Measurements from ENCODE around the gene OR52E1.

OR52E1 gene

GRCh38 chr11:5102246-5102645 is 32.9 kb downstream of the OR52E1 start:
- in situ Hi-C loops (cut with HindIII; ENCODE audit: low sequenced_read_pairs) = no loop called here
- no peak for DNase-seq (ENCODE audit: low read depth)
- no peak overlapping the region for H3K4me3 ChIP-seq (ENCODE audit: low read depth, low read length)
- no peak for TF ChIP-seq CTCF (IDR thresholded peaks at IDR 0.05; ENCODE audit: low read depth, low read length, missing control alignments)

- in situ Hi-C loops (cut with HindIII; ENCODE audit: low sequenced_read_pairs) = no loop called here
- no peak overlapping the region for H3K4me3 ChIP-seq (ENCODE audit: low read depth, low read length)
- no peak for TF ChIP-seq CTCF (IDR thresholded peaks at IDR 0.05; ENCODE audit: low read depth, low read length, missing control alignments)
- no peak for DNase-seq (ENCODE audit: low read depth)
Measured at GRCh38 chr11:5103066-5103465, 33.7 kb downstream of the OR52E1 start.

- in situ Hi-C loops (cut with HindIII; ENCODE audit: low sequenced_read_pairs) = no loop called here
- H3K4me3 ChIP-seq (ENCODE audit: low read depth, low read length) = no peak overlapping the region
- no peak for DNase-seq (ENCODE audit: low read depth)
- TF ChIP-seq CTCF (IDR thresholded peaks at IDR 0.05; ENCODE audit: low read depth, low read length, missing control alignments) = no peak
Measured at GRCh38 chr11:5107285-5107684, 37.9 kb downstream of the OR52E1 start.

- DNase-seq (ENCODE audit: low read depth) = no peak
- in situ Hi-C loops (cut with HindIII; ENCODE audit: low sequenced_read_pairs) = no loop called here
- H3K4me3 ChIP-seq (ENCODE audit: low read depth, low read length) = no peak overlapping the region
- TF ChIP-seq CTCF (IDR thresholded peaks at IDR 0.05; ENCODE audit: low read depth, low read length, missing control alignments) = no peak
Measured at GRCh38 chr11:5115339-5115738, 46.0 kb downstream of the OR52E1 start.

DNA sequence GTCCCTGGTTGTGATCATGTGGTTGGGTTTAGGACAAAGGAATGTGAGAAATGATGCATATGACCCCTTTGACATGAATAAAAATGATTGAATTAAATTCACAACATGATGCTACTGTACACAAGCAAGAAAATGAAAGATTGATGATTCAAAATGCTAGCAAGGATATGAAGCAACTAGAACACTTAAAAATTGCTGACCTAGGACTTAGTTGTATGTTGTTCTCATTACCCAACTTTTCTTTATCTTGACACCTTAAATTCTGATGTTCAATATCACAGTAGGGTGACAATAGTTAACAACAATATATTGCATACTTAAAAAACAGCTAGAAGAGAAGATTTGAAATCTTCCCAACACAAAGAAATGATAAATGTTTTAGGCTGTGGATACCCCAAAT is 48.2 kb downstream of the OR52E1 start:
- DNase-seq (ENCODE audit: low read depth) = no peak
- no peak overlapping the region for H3K4me3 ChIP-seq (ENCODE audit: low read depth, low read length)
- no peak for TF ChIP-seq CTCF (IDR thresholded peaks at IDR 0.05; ENCODE audit: low read depth, low read length, missing control alignments)
- in situ Hi-C loops (cut with HindIII; ENCODE audit: low sequenced_read_pairs) = no loop called here

- no peak for TF ChIP-seq CTCF (IDR thresholded peaks at IDR 0.05; ENCODE audit: low read depth, low read length, missing control alignments)
- DNase-seq (ENCODE audit: low read depth) = no peak
- in situ Hi-C loops (cut with HindIII; ENCODE audit: low sequenced_read_pairs) = no loop called here
Measured at GRCh38 chr11:5118893-5119292, 49.5 kb downstream of the OR52E1 start.

More at GRCh38 chr11:5118893-5119292, 49.5 kb downstream of the OR52E1 start:
- no peak overlapping the region for H3K4me3 ChIP-seq (ENCODE audit: low read depth, low read length)

Data from astrocyte of the cerebellum (primary cell).